ENCODE measurements around the gene NFIB.

The NFIB gene

GRCh38 chr9:14313951-14314423, at the start of gene NFIB:
TSS of gene NFIB (minus strand) at chr9:14314141. CDS start at chr9:14313511, 630 bp downstream.
- DNase-seq = peak; percentile 33

GRCh38 chr9:14362175-14362574, 48.2 kb upstream of the NFIB start:
- no peak for DNase-seq

GRCh38 chr9:14361074-14361473, 47.1 kb upstream of the NFIB start:
- no peak for DNase-seq

DNA sequence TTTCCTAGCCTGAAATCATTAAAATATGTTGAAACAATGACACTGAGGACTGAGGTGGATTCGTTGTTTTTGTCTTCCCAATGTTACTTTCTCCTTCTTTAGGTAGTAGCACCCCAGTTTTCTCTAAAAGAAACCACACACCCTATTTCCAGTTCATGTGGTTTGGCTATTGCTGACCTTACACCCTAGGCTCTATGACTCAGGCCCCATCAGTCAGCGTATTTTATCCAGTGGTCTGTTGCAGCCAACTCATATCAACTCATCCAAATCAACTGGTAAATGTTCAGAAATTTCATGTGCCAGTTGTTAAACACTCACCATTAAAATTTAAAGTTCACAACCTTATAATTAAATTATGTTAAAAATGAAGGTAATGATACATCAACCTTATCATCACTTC, 44.6 kb upstream of the NFIB start:
- DNase-seq = no peak

DNA sequence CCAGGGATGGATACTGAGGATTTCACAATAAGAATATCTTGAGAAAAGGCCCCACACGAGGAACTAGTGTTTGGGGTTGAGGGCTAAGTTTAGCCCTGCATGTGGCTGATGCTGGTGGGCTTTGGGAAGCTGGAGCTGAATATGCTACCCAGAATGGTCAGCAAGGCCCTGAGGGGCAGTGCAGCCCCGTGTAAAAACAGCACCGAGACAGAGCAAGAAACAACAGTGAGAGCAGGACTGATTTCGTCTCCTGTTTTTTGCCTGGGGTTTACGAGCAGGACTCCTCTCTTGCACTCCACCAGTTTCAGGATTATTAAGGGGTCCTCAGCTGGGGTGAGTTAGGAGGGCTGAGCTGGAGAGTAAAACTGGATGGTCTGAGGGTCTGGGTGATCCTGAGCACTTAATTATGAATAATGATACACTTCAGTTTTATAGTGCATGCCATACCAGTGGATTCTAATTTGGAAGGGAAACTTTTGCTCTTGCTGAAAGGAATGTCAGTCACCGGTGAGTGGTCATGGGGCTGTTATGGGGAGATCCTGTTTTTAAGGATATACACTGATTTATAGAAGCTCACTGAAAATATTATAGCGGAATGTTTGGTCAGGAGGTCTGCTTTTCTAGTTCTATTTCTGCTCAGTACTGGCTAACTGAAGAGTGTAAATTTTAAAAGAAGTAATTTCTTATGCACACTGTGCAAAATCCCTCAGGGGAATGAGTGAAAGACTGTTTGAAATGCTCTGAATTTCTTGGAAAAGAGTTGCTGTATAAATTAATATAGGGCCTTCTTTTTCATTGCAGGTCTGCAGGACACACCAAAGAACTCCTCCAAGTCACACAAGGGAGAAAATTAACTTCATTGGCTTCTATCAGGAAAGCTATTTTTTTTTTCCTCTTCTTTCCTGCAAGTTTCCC, 42.7 kb upstream of the NFIB start:
- DNase-seq = no peak

DNA sequence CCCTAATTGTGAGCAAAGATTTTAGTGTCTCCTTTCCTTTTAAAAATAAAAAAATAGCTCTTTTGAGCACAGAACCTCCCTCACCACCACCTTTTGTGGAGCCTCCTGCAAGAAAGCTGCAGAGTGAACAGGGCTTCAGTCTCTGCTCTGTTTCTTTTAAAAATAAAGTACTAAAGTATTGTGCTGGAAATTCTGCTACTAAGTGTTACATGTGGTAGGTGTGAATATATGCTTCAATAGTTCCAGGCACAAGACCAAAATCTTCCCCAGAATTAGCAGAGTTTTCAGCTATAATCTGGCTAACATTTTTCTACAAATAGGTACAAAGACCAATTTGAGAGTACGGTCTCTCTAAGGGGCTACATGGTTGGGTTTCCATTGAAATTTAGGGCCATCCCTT, 40.3 kb upstream of the NFIB start:
- DNase-seq = no peak

DNA sequence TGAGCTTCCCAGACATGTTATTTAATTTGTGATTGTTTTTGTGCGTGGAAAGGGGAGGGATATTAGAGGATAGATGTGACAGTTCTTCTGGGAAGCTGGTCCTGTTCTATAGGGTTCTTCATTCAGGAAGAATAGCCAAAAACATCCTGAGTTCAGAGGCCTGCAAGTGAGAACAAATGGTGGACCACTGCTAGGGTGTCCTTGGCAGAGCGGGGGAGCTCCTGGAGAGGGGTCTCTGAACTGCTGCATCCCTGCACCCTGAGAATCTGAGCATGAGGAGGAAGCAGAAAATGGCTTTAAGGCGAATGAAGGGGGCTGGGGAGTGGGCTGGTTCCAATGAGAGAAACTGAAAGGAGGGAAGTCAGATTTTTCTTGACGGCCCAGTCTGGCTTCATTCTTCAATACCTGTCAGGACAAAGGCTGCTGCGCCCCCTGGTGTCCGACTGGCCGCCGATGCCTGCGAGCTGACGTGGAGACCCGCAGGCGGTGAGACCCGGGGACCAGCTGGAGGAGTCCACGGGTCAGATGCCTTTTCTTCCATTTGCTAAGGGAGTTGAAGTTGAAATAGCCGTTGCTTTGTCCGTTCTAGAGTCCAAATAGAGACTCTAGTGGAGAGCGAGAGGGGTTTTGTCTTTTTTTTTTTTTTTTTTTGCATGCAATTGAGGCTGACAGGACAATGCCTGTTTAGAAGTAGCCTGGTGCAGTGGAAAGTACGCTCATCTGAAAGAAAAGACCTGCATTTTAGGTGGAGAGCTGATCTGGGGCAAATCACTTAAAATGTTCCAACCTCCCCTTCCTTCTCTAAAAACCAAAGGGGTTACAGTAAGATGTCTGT, 39.5 kb upstream of the NFIB start:
- peak; percentile 88 for DNase-seq

- no peak for DNase-seq
These were observed 38.6 kb upstream of the NFIB start for GRCh38 chr9:14352503-14352902.

- no peak for DNase-seq
These were observed 37.4 kb upstream of the NFIB start for GRCh38 chr9:14351221-14351836.

DNA sequence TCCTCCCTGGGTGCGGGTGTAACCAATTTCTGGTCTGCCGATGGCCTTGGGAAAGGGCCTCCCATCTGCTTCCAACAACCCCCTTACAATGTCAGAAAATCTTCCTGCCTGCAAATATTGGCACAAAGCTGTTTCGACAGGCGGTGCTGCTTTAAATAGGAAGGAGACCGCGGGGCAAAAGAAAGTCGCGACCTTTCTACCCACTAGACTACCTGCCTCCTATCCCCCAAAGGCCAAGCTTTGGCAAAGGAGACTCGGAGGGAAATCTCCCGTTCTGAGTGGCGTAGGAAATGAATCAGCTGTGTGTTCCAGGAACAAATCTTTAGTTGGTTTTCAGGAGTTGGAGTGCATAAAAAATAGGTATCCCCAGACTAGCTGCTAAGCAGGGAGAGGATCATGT, 36.8 kb upstream of the NFIB start:
- no peak for DNase-seq

GRCh38 chr9:14350349-14350728, 36.4 kb upstream of the NFIB start:
- no peak for DNase-seq

DNA sequence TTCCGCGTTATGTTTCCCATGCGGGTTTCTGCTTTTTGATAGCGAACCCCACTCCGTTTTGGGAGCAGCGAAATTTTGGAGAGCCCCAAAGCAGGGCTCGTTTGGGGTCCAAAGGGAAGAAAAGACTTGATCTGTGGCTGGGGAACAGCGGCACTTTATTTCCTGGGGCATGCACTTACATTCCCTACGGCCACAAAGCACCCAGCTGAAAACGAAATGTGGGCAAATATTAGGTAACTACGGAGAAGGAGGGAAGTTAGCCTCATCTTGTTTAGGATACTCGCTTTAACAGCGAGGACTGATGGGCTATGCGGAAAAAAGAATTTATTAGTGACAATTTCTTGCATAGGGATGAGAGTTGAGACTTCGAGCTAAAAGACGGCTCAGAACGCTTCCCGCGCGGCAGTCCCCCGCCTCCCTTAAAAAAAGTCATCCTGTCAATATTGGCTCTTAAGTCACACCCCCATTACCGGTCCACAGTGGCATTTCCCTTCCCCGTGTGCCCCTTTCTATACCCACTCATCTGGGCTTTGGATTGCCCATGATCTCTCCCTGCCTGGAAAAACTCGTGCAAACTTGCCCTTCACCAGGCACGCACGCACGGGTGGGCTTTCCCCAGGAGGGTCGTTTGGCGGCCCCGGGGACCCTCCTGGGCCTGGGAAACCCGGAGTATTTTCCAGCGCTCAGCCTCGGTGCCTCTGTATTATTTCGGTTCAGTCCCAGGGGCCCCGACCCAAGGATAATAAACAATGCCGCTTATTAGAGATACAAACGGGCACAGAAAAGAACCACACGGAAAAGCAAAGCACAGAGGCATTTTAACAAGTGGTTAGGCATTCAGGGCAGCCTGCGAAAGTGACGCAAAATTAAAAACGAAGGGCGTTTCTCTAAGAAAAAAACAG, 35.8 kb upstream of the NFIB start:
- DNase-seq = no peak

GRCh38 chr9:14349146-14349446, 35.2 kb upstream of the NFIB start:
- DNase-seq = no peak

DNA sequence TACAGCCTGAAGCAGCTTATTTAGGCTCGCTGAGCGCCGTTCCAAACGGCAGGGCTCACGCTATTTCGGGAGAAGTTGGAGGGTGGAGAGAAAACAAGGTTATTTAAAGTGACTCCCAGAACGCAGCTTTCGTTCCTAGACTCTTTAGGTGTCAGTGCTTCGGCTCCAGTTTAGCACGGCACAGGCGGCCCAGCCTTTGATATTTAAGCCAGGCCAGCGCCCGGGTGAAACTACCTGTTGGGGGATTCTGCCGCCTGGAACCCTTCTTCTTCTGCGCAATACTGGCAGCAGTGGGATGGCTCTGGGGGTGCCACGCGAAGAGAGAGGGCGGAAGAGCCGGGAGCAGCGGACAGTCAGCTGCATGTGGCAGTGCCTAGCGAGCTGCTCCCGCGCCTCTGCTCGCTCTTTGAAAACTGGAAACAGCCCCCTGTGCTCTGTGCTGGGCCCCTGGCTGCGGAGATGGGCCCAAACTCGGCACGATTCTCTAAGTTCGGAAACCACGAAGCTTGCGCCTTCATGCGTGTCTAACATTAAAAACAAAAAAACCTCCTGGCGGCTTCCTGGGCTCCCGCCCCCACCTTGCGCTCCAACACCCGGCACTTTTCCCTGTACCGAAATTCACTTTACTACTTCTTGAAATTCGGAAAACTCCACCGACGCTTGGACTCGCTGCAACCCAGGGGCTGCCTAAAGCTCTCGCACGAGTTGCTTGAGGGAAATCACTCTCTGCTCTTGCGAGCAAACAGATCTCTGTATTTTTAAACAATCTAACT, 34.6 kb upstream of the NFIB start:
- no peak for DNase-seq

- DNase-seq = no peak
These were observed 34.1 kb upstream of the NFIB start for GRCh38 chr9:14348123-14348372.

DNA sequence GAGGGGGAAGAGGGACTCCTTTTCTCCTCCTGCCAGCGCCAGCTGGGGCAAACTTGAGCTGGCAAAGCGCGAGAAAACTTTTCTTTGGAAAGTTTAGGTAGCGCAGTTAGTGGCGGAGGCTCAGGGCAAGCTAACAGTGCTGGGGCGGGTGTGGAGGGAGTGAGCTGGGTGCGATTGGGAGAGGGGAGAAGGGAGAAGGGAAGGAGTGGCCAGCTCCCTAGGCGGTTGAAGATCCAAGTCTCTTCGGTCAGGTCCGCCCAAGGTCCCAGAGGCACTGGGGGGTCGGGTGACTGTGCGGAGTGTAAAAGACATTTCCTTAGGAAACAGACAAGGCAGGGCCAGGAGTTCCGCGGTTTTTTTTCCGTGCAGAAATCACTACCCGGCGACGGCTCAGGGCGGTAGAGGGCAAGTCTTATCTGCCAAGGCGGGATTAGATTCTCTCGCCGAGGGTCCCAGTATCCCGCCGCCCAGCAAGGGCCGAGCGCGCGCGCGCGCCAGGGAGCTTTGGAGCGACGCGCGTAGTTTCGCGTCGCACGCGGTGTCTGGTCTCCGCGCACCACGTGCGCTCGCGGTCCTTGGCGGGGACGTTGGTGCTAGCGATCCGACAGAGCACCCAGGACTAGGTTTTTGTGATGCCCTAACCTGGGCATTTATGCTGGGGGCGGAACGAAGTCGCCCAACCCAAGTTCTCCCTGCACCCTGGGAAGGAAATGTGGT, 33.6 kb upstream of the NFIB start:
- DNase-seq = peak; percentile 6

- DNase-seq = no peak
These were observed 33.0 kb upstream of the NFIB start for GRCh38 chr9:14346811-14347405.

- DNase-seq = no peak
These were observed 32.4 kb upstream of the NFIB start for GRCh38 chr9:14346231-14346791.

GRCh38 chr9:14345354-14346230, 31.7 kb upstream of the NFIB start:
- DNase-seq = no peak

- DNase-seq = no peak
These were observed 31.0 kb upstream of the NFIB start for GRCh38 chr9:14344941-14345353.
